Stimulated activated CD4-positive, alpha-beta T cell treated with anti-CD3 and anti-CD28 coated beads, Interleukin-12 subunit alpha, Interleukin-12 subunit beta, amount 100 ng/mL, for 24 hours (primary cell): ENCODE data around the gene BCLAF1.
"Not testable (repeated sequence)": the region's sequence is repeated elsewhere in the genome, so short reads cannot be mapped to it uniquely, and the experiment has no call there.

Source experiments
- DNase-seq, 2 experiments: peaks; one replicate each; pipeline ENCODE4 v3.0.0-alpha.2; 2020; ENCODE audit warnings: low read depth in 2 of 2

BCLAF1 gene

DNA sequence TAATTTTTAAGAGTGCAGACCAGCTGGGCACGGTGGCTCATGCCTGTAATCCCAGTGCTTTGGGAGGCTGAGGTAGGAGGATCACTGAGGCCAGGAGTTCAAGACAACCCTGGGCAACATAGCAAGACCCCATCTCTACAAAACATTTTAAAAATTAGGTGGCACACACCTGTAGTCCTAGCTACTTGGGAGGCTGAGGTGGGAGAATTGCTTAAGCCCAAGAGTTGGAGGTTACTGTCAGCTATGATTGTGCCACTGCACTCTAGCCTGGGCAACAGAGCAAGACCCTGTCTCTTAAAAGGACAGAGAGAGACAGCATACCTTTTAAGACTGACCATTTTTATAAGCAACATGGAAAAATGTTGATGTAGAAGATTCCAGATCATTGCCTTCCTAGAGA lies 18.8 kb upstream of the BCLAF1 start:
- DNase-seq = not testable (repeated sequence)

DNA sequence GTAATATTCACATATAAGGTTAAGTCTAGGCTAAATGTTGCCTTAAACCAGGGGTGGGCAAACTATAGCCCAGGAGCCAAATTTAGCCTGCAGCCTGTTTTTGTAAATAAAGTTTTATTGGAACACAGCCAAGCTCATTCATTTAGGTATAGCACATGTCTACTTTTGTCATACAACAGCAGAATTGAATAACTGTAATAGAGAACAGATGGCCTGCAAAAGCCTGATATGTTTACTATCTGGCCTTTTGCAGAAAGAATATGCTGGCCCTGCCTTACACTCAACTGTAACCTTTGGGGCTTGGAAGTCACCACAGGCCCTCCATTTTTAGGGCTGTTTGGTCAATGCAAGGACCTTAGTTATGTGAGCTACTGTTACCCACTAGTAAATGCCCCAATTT lies 17.7 kb upstream of the BCLAF1 start:
- no peak for DNase-seq

DNA sequence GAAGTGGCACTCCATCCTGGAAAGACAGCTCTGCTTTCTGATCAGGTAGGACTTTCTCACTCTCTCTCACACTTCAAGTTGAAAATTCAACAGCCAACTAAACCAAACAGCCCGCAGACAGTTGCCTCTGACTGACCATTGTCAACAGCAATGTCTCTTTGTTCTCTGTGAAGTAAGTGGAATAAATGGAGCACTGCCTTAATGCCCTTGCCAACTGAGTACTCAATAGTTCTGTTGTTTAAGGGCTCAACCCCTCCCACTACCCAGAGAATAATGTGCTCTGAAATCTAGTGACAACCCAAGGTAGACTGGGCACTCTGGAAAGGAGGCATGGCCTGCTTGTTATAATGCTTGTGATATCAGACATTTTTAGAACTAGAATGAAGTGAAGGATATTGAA lies 16.8 kb upstream of the BCLAF1 start:
- no peak for DNase-seq

DNA sequence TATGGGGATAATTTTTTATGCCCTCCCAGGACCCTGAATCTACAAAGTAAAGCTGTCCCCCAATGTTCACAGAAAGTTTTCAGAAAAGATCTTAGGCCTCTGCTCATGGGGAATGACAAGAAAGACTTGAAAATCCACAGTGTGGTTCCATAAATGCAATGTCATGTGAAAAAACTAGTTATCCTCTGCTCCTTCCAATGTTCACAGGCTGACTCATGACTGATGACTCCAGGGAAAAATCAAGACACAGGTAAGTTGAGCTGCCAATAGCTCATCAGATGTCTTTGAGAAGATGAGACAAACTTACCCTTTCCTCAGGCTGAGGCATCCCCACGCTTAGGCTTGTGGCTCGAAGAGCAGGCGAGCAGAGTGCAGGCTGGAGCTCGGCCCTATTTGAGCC lies 14.8 kb upstream of the BCLAF1 start:
- no peak for DNase-seq

DNA sequence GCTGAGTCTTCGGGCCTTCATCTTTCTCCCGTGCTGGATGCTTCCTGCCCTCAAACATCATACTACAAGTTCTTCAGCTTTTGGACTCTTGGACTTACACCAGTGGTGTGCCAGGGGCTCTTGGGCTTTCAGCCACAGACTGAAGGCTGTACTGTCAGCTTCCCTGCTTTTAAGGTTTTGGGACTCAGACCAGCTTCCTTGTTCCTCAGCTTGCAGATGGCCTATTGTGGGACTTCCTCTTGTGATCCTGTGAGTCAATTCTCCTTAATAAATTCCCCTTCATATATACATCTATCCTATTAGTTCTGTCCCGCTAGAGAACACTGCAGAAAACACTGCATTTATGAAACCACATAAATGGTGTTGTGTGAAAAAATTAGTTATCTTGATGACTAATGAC lies 13.9 kb upstream of the BCLAF1 start:
- no peak for DNase-seq

DNA sequence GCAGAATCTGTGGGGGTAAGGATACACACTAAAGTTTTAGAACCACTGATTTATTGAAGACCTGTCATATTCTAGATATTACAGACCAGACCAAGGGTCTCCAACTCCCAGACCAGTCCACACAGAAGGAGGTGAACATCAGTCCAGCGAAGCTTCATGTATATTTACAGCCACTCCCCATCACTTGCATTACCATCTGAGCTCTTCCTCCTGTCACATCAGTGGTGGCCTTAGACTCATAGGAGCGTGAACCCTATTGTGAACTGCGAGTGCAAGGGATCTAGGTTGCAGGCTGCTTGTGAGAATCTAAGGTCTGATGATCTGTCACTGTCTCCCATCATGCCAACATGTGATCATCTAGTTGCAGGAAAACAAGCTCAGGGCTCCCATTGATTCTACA lies 5.0 kb upstream of the BCLAF1 start:
- DNase-seq = no peak

DNA sequence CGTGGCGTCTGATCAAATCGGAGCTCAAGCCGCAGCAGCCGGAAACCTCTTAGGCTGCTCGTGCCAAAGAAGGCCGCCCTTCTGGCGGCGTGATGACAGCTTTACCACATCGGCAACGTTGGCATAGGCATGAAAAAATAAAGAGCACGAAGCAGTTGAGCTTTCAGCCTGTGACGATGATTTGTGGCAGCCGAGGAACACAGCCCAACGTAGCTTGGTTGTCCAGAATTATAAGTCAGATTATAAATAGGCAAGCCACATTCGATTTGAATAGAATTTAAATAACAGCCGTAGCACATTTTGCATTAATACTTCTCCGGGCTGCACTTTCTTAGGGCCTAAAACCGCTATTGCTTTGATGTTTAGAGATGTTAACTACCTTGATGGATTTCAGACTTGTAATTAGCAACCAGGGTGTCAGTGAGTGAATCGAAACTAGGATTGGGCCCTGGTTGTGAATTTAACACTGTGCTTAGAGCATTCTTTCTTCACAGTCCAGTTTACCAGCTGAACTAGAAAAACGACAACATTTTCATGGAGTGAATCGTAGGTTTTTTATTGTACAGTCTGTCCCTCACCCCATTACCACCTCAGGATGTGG lies 864 bp upstream of the BCLAF1 start:
- DNase-seq = peak; percentile 33 to 43

DNA sequence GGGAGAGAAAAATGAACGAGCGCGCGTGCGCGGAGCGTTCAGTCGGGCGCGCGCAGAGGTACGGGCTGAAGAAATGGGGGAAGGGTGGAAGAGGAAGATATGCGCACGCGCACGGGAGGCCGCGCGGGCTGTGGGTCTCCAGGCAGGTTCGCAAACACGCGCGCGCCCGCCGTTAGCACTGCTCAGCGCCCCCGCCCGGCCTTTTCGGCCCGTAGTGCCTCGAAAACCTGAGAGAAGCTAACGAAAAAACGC lies 393 bp downstream of the BCLAF1 start:
- peak; percentile 82 for DNase-seq

DNA sequence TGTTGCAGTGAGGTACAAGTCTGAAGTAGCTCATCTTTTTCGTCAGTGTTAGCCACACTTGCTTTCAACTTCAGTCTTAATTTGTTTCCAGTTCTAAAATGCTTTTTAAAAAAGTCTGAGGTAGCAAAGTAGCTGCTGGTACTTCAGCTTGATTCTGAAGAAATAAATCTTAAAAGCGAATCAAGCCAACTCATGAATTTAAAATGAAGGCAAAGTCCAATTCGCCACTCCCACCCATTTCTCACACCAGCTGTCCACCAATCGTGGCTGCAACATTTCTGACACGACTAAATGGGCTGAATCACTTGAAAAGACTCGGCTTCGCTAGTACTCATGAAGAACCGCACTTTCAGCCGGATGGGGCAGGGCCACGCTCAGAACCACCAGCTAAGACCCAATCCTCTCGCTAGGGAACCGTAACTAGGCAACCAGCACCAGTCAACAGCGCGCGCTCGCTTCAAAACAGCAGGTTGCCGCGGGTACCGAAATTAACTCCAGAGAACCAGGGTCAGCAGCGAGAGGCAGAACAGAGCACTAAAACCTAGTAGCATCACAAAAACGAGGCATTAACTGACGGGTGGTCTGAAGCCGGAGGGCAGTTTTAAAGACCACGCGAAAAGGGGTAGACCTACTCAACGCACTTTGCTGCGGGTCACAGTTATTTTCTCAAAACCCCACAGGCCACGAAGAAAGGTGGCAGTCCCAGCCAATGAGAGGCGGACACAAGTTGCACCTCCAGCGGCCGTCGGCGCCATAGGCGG lies 900 bp downstream of the BCLAF1 start:
- DNase-seq = peak; percentile 63 to 69

DNA sequence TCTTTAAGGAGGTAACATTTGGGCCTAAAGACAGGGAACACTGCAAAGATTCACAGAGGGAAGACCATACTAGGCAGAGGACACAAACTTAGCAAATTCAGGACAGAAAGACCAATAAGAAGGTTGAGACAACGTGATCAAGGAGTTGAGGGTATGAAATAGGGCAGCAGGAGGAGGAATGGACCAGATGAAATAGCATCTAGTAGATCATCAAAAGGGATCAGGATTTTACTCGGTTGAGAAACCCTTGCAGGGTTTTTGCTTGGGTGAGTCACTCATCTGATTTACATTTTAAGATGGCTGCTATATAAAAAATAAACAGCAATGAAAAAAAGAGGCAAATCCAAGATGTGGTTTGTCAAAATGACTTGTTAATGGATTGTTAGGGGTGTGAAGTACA lies 4.7 kb downstream of the BCLAF1 start:
- no peak for DNase-seq

DNA sequence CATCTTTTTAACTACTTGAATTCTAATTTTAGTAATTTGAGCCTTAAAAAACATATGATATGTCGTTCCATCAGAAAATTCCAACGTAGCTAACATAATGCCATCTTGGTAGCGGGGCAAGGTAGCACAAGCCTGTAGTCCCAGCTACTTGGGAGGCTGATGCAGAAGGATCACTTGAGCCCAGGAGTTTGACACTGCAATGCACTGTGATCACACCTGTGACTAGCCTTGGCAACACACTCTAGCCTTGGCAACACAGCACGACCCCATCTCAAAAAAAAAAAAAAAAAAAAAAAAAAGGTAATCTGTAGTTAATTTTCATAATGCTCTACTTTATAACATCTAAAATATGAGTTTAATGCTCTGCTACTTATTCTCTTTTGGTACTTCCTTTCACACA lies 6.7 kb downstream of the BCLAF1 start:
- DNase-seq = no peak

DNA sequence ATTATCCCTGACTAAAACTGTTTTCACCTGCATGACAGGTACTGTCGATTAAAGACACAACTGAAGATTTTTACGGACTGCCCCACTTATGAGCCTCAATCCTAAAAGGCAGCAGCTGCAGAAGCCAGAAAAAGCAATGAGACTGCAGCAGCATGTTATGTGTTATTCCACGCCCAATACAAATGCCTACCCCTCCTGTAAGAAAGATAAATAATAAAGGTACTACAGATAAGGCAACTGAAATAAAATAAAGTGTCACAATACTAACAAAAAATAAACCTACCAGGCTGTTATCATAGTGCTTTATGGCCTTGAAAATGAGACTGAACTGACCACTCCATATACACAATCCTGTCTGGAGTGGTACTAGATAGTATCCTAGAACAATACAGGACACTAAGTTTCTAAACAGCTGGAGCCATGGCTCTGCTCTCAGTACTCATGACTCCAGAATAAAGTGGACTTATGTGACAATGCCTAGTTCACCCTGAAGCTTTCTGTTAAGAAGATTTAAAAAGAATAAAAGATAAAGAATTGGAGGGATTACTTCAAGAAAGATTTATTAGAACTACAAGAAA lies 9.5 kb downstream of the BCLAF1 start:
- no peak for DNase-seq

DNA sequence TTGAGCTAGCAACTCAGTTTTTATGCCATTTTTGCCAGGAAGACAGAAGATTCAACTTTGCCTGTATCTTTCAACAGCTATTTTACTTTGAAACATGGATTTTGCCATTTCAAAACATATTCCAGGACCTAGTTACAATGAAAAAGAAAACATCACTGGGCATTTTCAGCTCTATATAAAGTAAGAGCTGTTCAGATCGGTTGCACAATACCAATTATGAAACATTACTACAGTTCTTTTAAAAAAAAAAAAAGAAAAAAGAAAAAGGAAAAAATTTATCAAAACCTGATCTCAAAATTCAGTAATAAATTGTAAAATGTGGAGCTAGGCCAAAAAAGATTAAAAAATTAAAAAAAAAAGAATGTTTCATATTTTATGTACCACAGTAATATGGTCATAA lies 15.6 kb downstream of the BCLAF1 start:
- DNase-seq = no peak

DNA sequence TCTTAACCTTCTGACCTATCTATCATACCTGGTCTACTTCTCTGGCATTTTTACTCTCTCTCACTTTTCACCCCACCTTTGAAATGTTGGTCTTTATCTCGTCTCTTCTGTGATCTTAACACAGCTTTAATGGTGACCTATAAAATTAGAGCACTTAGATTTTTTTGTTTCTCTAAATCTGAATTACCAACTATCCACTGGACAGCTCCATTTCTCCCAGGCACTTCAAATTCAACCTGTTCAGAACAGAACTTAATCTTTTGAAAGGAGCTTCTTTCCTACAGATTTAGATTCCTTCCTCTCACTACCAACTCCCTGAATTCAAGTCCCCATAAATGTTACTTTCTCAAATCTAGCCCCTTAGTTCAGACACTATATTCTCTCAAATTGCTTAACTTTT lies 24.5 kb downstream of the BCLAF1 start:
- no peak for DNase-seq

DNA sequence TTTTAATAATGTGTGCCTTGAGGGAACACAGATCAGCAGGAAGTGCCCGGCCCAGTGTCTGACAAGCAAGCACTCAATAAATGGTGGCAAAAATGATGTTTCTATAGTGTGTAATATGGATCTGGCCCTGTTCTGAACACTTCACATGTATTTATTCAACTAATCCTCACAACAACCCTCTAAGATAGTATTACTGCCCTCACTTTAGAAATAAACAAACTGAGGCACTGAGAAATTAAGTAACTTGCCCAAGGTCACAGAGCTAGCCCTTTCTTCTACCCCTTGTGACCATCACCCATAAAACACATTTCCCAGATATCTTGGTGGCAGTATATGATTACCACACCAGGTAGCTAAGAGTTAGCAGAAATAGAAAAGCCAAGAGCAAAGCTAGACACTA lies 26.7 kb downstream of the BCLAF1 start:
- no peak for DNase-seq

DNA sequence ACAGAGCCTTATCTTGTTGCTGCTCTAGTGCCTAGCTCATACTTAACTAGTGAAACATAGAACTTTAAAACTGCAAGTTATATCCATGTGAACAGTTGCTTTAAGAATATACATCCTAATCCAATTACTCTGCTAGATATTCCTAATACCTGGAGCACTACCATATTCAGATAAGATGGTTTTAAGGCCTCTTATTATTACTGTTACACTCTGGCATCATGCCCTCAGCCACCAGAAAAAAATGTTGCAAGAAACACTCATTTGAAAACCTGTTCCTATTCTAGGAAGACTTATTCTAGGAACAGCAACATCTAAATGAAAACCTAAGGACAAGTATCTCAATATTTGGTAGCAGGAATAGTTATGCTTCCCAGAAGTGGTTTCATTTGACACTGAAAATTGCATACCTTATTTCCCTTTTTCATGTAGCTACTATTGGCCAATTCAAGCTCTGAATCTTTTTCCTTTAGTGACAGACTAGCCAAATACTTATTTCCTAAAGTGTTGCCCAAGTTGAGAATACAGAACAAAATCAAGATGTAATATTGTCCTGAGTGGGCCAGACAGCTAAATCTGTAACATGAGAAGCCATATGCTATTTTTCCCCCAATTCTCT lies 34.7 kb downstream of the BCLAF1 start:
- no peak for DNase-seq

DNA sequence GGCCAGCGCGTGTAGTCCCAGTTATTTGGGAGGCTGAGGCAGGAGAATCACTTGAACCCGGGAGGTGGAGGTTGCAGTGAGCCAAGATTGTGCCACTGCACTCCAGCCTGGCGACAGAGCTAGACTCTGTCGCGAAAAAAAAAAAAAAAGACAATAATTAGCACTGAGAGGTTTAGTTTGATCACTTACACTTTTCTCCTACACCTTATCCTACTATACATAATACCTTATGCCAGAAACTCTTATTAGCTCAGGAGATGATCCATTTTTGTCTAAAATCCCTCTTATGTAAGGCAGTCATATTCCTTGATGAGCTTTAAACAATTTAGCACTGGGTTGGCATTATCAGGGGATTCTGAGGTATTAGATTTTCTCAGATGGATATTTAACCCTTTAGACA lies 35.9 kb downstream of the BCLAF1 start:
- no peak for DNase-seq

DNA sequence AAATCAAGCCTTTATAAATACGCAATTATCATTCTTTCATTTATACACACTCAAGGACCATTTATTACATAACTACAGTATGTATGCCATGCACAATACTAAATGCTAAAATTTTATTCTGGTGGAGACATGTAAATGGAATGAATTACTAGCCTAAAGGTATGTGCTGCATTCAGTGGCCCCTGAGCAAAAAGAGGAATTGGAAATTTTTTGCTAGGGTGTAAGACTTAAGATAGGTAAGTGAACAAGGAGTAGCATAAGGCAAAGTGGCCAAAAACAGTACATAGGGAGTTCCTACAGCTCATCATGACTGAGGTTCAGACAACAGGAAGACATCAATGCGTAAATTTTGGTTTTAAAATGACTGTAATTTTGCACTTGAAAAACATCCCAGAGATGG lies 37.2 kb downstream of the BCLAF1 start:
- DNase-seq = no peak

DNA sequence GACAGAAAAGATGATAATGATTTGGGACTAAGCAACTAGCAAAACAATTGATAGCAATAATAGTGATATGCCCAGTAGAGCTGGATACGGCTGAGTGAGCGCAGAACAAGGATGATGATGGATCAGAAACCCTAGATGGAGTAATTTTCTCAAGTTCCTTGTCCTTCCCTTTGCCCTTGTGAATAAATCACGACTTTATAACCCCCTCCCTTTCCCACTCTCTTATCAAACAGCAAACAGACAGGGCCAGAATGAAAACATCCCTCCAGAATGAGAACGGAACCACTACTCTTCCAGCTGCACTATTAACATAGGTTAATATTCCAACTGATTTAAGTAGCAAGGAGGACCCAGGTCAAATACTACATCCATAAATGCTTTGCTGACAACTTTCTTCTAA lies 38.3 kb downstream of the BCLAF1 start:
- DNase-seq = no peak

DNA sequence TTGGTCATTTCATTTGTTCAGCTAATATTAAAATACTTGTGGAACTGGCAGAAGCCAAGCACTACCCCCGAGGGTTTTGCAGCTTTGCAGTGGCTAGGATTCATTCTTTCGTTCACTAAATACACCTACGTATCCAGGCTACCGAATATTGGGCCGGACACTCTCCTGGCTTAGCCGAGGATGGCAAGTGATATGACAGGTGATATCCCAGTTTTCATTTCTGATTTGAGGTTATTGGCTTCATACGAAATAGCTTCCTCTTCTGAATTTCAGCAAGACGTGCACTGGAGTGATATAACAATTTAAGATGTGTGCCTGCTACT lies 39.0 kb downstream of the BCLAF1 start:
- no peak for DNase-seq

DNA sequence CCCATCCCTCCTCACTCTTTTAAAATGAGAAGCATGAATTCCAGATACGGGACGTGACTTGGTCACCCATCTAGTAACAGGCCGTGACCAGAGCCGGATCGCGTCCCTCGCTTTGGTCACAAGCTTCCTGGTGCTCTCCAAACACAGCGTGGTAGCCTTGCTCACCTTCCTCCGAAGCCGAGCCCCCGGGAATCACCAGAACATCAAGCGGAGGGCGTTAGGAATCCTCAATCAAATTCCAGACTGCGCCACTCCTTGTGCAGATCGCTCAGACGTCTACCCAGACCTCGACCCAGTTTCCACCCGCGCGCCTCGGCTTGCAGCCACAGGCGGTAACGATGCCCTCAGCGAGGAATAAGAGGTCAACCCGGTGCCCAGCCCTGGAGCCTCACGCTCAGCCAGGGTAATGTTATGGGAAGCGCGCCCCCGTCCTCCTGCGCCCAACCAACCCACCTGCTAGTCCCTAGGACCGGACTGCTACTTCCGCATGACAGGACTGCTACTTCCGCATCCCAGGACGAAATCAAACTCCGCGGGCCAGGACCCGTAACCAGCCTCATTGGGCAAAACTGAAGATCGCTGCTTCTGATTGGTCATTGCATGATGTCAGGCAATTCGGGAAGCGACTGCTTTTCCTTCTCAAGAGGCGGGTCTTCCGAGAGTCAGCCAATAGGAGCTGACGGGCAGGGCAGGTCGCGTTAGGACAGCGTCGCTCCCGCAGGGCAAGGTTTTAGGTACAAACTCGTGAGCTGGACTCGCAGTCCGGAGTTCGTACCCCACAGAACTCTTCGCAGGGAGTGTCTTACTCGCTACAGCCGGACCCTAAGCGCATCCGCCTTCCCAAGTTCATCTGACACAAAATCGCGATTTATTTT lies 39.6 kb downstream of the BCLAF1 start, which contains the start of gene MTFR2:
Gene MTFR2, minus strand, starts transcription at position 501 of the 875 bp plus-strand sequence. CDS start 1,212 bp downstream, outside the sequence.
- DNase-seq = peak; percentile 83 to 86

DNA sequence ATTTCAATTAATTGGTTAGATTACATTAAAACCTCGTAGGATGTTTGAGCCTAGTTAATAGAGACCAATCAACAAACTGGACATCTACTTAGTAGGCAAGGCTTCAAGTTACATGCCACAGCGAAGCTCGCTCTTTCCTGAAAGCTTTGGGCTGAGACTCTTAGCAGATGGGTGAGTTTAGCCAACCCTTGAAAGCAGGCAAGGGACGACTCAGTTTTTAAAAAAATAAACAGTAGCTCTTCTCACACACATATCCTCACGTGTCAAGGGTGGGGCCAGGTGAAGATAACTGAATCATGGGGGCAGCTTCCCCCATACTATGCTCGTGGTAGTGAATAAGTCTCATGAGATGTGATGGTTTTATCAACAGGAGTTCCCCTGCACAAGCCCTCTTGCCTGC lies 40.3 kb downstream of the BCLAF1 start:
- no peak for DNase-seq
